GM18867 (cell line): ENCODE results near the gene BPGM.

Source experiments
- ATAC-seq: cut with Tn5 transposase; IDR thresholded peaks from one replicate; pipeline ENCODE4 v1.9.1; 2021; ENCODE audit warnings: mild to moderate bottlenecking, moderate library complexity; ENCODE audit not compliant: unreplicated experiment

BPGM gene

DNA sequence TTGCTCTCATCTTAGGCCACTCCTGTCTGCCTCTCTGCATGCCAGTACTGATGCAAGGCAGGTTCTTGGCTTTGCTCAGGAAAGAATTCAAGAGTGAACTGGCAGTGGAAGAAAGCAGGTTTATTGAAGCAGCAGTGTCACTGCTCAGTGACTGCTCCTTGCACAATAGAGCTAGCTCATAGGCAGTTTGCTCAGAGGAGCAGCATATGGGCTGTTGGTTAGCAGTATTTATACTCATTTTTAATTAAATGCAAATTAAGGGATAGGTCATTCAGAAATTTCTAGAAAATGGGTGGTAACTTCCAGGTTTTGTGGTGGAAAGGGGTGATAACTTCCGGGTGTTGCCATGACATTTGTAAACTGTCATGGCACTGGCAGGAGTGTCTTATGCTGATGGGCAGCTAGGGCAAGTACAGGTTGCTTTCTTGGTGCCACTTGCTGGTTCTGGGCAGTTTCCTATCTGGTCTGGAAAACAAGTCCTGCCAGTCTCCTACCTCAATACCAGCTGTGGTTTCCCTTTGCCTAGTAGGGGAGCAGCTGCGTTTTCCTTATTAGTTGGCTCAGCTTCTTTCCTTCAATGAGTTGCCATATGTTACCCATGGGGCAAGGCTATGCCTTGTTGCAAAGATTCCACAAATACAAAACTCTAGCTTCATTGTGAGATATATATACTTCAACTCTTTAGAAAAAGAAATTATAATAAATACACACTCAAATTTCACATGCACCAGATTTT lies 68.0 kb downstream of the BPGM start:
- ATAC-seq, result no peak

- no peak for ATAC-seq
These were observed 71.7 kb downstream of the BPGM start for GRCh38 chr7:134718211-134718875.

DNA sequence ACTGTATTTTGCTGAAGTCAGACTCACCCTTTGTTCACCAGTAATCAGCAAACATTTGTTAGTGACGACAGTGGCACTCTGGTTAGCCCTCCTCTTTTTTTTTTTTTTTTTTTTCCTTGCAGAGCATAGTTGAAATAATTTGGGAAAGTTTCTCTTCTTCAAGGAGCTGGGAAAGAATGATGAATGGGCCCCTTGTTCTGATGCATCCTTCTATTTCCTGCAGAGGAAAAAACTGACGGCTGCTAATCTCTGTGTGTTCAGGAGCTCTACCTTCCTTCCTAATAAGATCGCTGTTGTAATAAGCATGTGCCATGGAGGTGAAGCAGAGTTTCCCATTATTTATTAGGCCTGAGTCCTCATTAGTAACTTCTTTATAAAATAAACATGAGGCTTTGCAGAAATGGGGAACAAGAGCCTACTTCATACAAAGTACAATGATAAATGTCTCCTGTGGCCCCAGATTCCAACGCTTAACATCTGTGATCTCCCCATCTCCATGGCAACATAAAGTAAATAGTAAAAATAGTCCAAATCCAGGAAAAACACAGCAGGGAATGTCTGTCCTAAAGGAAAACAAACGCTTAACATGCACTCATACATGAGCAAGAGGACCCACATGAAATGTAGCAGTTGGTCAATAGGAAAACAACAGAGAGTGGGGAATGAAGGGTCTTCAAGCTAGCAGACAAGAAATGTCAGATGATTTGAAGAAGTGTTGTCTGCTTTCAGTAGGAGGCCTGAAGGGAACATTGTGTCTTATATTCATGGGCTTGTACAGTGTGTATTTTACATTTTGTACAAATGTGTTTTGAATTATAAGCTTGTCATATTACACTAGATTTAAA lies 73.7 kb downstream of the BPGM start:
- ATAC-seq, result no peak

- no peak for ATAC-seq
These were observed 74.5 kb downstream of the BPGM start for GRCh38 chr7:134721171-134721570.

GRCh38 chr7:134722786-134723322 lies 76.2 kb downstream of the BPGM start:
- ATAC-seq, result no peak

DNA sequence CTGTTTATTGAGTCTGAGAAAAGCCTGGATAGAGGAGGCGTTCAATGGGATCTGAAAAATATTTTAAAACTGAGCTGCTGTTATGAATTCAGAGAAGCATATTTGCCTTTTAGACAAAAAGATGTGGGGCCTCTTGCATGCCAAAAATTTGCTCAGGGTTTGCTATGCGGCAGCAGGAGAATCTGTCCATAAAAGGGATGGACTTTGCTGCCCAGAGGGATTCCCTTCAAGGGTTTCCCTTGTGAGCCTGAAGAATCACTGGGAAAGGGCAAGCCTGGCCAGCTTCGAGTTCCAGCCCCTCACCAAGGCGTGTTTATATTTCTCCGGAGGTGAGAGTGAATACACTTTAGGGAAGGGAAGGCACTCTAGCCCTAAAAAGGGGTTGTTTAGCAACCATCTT lies 77.2 kb downstream of the BPGM start:
- ATAC-seq, result no peak

DNA sequence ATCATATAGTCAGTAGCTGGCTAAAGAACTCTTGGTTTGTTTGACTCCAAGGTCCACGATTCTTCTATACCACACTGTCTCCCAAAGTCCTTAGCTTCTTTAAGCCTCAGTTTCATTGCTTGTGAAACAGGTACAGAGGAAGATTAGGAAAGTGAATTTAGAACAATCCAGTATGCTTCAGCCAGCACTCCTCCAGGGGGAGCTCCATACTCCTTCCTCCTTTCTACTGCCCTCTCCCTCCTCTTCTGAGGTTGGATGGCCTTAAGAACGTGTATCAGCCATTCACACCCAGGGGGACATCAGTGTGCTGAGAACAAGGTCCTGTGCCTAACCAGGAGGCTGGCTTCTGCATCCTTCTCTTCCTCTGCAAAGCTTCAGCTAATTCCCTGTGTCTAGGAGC lies 78.0 kb downstream of the BPGM start:
- ATAC-seq, result no peak

DNA sequence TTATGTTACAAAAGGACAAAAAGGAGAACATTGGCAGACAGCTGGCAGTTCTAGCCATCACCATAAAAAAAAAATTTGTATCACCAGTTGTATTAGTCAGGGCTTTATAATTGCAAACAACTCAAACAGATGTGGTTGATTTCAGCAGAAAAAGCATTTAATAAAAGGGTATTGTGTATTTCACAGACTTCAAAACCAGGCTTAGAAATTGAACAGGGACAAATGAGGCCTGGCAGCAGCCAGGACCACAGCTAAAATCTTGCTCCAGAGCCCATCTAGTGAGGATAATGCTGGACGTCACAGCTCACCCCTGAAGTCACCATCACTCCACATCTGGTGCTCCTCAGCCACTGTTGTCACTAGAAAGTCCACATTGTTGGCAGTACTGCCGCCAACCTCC lies 79.9 kb downstream of the BPGM start:
- no peak for ATAC-seq

DNA sequence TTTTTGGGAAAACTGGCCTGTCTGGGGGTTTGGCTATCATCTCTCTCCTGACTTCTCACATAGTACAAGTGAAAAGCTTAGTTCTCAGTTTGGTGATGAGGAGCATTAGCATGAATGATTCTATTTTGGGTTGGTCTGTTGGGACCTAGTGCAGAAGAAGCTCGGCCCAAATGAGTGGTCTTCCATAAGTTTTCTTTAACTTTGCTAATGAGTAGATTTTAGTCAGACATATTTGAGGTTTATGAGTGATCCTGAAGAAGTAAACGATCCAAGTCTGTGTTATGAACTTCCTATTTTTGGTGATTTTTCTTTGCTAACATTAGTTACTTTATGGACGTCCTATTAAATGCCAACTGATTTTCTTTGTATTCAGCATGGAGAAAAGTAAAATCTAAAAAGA lies 81.1 kb downstream of the BPGM start:
- ATAC-seq, result no peak
